GM06990 (cell line): ENCODE results near the gene IFNL3.

Experiments used
- DNase-seq: peaks from one replicate; pipeline ENCODE4 v3.0.0-alpha.2; 2011; ENCODE audit not compliant: insufficient read length; ENCODE audit errors: extremely low read depth
- H3K27me3 ChIP-seq: replicated peaks from 2 replicates; pipeline ENCODE4 v1.6.0; 2011; ENCODE audit warnings: low read length; ENCODE audit not compliant: control insufficient read depth, insufficient read depth
- H3K36me3 ChIP-seq: 2 replicates; pipeline ENCODE4 v1.5.1; 2011; ENCODE audit warnings: low read length; ENCODE audit not compliant: control insufficient read depth, insufficient read depth
- H3K4me3 ChIP-seq: replicated peaks from 2 replicates; pipeline ENCODE4 v1.5.1; 2011; ENCODE audit warnings: low read depth, mild to moderate bottlenecking, control low read depth, low read length
- TF ChIP-seq, protein P1 (sequence below): IDR thresholded peaks from 2 replicates; pipeline ENCODE4 v1.5.1; 2011; ENCODE audit warnings: low read length, control low read depth, mild to moderate bottlenecking, inconsistent platforms; ENCODE audit not compliant: insufficient read depth, poor library complexity, severe bottlenecking

Gene IFNL3

DNA sequence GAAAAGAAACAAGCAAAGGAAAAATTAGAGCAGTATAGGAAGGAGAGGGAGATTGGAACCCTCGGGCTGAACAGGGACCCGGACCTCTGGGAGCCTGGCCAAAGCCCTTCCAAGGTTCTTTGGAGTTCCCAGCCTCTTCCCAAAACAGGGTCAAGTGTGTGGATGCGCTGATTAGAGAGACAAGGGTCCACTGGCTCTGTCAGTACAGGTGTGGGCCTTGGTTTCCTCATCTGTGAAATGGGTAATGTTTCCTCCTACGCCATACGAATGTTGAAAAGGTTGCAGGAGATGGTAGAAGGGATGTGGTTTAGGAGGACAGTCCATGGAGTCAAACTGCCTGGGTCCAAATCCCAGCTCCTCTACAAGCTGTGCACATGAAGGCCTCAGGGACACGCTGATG is 38.7 kb downstream of the IFNL3 start:
- Histone ChIP-seq H3K27me3 (no peaks in the 10 kb centered on the region), H3K4me3 (no peak overlapping the region), H3K36me3 (no peaks in the 10 kb centered on the region)
- no peak for DNase-seq
- TF ChIP-seq, protein P1, sequence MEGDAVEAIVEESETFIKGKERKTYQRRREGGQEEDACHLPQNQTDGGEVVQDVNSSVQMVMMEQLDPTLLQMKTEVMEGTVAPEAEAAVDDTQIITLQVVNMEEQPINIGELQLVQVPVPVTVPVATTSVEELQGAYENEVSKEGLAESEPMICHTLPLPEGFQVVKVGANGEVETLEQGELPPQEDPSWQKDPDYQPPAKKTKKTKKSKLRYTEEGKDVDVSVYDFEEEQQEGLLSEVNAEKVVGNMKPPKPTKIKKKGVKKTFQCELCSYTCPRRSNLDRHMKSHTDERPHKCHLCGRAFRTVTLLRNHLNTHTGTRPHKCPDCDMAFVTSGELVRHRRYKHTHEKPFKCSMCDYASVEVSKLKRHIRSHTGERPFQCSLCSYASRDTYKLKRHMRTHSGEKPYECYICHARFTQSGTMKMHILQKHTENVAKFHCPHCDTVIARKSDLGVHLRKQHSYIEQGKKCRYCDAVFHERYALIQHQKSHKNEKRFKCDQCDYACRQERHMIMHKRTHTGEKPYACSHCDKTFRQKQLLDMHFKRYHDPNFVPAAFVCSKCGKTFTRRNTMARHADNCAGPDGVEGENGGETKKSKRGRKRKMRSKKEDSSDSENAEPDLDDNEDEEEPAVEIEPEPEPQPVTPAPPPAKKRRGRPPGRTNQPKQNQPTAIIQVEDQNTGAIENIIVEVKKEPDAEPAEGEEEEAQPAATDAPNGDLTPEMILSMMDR, result no peak

GRCh38 chr19:39205449-39205764 is 39.4 kb downstream of the IFNL3 start:
- H3K27me3 ChIP-seq, result no peaks in the 10 kb centered on the region
- TF ChIP-seq, protein P1, result no peak
- DNase-seq, result no peak
- no peaks in the 10 kb centered on the region for H3K36me3 ChIP-seq
- no peak overlapping the region for H3K4me3 ChIP-seq

DNA sequence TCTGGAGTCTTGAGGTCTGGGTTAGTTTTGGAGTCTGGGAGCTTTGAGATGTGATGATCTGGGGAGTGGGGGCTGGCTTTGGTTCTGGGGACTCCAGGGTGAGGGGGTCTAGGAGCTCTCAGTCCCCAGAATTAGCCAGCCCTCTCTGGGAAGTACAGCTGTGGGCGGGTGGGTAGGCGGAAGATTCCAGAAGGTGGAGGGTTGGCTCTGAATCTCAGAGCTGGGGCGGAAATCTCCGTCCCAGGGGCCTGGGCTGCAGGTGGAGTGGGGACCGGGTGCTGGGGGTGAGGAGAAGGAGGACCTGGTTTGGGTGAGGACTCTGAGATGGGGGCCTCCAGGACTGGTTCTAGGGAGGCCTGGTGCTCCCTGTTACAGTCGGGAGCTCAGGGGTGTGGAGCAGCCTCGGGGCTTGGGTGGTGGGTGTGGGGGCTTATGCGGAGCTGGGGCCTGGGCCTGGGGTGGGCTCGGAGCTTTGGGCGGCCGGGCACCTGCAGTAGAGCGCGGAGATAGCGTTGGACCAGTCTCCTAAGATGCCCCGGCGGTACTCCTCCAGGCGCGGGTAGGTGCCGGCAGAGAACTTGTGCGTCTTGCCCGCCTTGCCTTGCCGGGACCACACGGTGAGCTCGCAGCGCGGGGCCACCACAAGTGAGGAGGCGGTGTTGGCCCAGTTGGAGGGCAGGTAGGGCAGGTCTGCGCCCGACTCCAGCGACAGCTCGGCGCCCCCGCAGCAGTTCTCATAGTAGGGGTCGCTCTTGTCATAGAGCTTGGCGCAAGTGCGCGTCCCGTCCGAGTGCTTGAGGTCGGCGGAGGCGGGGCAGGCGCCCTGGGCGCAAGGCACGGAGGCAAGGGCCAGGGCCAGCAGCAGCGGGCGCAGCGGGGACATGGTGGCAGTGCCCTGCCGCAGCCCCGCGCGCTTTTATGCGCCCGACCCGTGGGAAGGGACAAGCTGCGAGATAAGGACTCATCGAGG is 41.1 kb downstream of the IFNL3 start, which contains the start of gene SYCN:
Gene SYCN (minus strand): TSS at position 892 of the 970 bp plus-strand sequence. CDS start 9 bp downstream, at position 883.
- Histone ChIP-seq H3K36me3 (no peaks in the 10 kb centered on the region), H3K4me3 (no peak within 1 kb of the TSS), H3K27me3 (peaks cover 2% of the 10 kb centered on the region; the same call in 1 of the 2 replicates)
- TF ChIP-seq, protein P1, result no peak
- no peak for DNase-seq

DNA sequence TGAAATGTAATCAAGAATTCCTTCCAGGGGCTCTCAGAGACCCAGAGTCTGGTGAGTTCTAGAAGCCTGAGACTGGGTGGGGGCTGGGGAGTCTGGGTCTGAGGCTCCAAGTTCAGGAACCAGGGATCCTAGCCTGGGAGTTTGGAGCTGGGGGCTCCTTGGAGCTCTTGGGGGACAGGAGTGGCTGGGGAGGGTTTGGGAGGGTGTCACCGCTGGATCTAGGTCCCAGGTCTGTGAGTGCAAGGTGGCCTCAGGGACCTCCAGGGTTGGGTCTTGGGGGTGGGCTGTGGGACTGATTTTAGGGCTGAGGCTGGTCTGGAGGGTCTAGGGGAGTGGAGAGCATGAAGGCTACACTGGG is 41.8 kb downstream of the IFNL3 start:
- TF ChIP-seq, protein P1, result no peak
- Histone ChIP-seq H3K4me3 (no peak overlapping the region), H3K27me3 (peaks cover 2% of the 10 kb centered on the region; the same call in 1 of the 2 replicates), H3K36me3 (no peaks in the 10 kb centered on the region)
- DNase-seq, result no peak

DNA sequence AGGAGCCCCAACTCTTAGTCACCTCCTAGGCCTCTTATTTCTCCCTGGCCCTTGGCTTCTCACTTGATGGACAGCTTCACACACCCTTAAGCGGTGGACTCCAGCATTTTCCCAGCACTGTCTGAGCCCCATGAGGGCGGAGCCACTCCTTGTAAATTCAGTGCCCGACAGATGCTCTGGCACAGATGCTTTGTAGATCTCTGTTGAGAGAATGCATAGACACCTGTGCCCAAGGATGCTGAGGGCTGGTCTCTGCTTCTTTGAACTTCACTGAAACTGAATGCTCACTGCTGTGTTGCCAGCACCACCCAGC is 44.0 kb downstream of the IFNL3 start:
- peaks cover 2% of the 10 kb centered on the region; the same call in 1 of the 2 replicates for H3K27me3 ChIP-seq
- no peak overlapping the region for H3K4me3 ChIP-seq
- TF ChIP-seq, protein P1, result no peak
- H3K36me3 ChIP-seq, result no peaks in the 10 kb centered on the region
- DNase-seq, result no peak
